HG03097 (cell line): ENCODE data around the gene RBM48.
"Not testable (repeated sequence)": the region's sequence is repeated elsewhere in the genome, so short reads cannot be mapped to it uniquely, and the experiment has no call there.

Source experiments
- ATAC-seq: cut with Tn5 transposase; IDR thresholded peaks from one replicate; pipeline ENCODE4 v1.9.1; 2021; ENCODE audit not compliant: unreplicated experiment, low FRiP score

The RBM48 gene

GRCh38 chr7:92543542-92543941, 14.9 kb downstream of the RBM48 start:
- ATAC-seq: not testable (repeated sequence)

GRCh38 chr7:92545116-92545515, 16.5 kb downstream of the RBM48 start:
- ATAC-seq: not testable (repeated sequence)

GRCh38 chr7:92546856-92547497, 18.4 kb downstream of the RBM48 start:
- no peak for ATAC-seq

GRCh38 chr7:92547579-92547978, 19.0 kb downstream of the RBM48 start:
- ATAC-seq: no peak

- ATAC-seq: no peak
These were observed 21.6 kb downstream of the RBM48 start for GRCh38 chr7:92550194-92550593.

- ATAC-seq: no peak
These were observed 28.7 kb downstream of the RBM48 start for GRCh38 chr7:92557249-92557648.

GRCh38 chr7:92557808-92558362, 29.3 kb downstream of the RBM48 start:
- ATAC-seq: no peak

GRCh38 chr7:92560602-92561001, 32.0 kb downstream of the RBM48 start:
- no peak for ATAC-seq

GRCh38 chr7:92563345-92563744, 34.8 kb downstream of the RBM48 start:
- no peak for ATAC-seq

GRCh38 chr7:92567460-92567859, 38.9 kb downstream of the RBM48 start:
- ATAC-seq: no peak

GRCh38 chr7:92569137-92569536, 40.5 kb downstream of the RBM48 start:
- ATAC-seq: no peak

- ATAC-seq: no peak
These were observed 47.7 kb downstream of the RBM48 start for GRCh38 chr7:92576296-92576695.

- no peak for ATAC-seq
These were observed 54.4 kb downstream of the RBM48 start for GRCh38 chr7:92582948-92583347.

GRCh38 chr7:92584953-92585352, 56.4 kb downstream of the RBM48 start:
- ATAC-seq: no peak

GRCh38 chr7:92586403-92586802, 57.8 kb downstream of the RBM48 start:
- ATAC-seq: no peak

GRCh38 chr7:92586841-92587240, 58.2 kb downstream of the RBM48 start:
- ATAC-seq: no peak
